HG03066 (cell line): ENCODE results near the gene NUP133.

ENCODE experiments used
- ATAC-seq: cut with Tn5 transposase; IDR thresholded peaks from one replicate; pipeline ENCODE4 v1.9.1; 2021; ENCODE audit warnings: low read depth; ENCODE audit not compliant: unreplicated experiment

Gene NUP133

DNA sequence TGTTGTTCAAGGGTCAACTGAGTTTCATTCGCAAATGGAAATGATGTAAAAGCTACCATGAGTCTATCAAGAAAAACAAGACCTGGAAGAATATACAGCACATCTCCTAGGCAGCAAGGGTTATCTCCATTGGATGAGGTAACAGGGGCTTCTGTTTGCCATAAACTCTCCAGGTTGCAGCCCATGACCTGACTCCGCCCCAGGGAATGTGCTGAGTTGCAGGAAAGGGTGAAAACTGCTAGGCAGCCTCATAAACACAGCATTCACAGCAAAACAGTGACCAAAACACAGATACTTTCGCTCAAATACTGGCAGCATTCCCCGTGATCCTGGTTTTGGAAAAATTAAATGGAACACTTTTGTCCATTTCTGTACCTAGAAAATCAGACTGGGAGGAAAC is 54.1 kb downstream of the NUP133 start:
- no peak for ATAC-seq

DNA sequence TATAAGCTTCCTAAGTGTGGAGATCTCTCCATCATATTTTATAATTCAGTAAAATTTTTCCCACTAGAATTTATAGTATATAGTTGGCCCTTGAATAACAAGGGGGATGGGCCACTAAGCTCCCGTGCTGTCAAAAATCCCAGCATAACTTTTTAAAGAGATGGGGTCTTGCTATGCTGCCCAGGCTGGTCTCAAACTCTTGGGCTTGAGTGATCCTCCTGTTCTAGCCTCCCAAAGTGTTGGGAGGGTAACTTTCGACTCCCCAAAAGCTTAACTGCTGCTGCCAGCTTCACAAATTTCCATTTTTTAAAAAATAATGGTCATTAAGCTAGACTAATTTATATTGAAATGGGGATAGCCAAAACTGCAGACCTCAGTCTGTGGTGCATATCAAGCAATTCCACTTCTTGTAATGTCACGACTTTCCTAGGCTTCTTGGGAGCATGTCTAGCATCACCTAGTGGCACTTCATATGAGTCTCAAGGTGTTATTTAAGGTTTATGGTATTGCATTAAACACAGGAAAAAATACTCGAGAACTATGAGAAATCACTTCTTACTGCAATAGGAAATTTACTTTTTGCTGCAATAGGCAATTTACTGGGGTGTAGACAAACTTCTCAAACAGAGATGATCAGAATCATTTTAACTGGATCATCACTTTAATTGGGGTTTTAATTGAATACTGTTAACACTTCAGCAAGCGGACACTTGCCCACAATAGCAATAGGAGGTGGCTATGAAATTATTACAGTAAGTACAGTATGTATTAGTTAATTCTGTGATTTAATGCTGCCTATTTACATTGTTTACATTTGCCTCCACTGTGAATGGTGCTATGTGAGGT is 55.0 kb downstream of the NUP133 start:
- ATAC-seq: no peak

DNA sequence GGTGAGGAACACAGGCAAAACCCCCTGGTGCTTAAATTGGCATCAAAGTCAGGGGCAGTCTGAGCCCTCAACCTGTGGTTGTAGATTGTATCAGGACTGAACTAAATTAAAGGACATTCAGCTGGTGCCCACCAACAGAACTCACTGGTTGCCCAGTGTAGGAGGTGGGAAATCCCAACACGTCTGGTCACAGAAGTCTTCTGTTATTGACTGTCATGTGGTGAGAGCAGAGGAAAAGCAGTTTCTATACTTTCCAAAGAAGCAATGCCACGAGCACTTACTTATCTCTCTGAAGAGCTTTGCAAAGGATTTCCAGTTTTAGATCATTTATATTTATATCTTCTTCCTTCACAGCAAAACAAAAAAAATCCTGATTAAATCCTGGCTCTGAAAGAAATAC is 59.3 kb downstream of the NUP133 start:
- ATAC-seq: no peak

DNA sequence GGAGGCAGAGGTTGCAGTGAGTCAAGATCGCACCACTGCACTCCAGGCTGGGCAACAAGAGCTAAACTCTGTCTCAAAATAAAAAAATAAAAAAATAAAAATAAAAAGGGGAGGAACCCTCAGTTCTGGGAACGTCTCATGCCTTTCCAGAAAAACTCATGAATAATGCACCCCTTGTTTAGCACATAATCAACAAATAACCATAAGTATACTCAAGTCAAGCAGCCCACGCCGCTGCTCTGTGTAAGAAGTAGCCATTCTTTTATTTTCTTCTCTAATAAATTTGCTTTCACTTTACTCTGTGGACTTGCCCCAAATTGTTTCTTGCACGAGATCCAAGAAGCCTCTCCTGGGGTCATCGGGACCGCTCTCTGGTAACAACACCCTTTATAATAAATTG is 59.8 kb downstream of the NUP133 start:
- no peak for ATAC-seq

DNA sequence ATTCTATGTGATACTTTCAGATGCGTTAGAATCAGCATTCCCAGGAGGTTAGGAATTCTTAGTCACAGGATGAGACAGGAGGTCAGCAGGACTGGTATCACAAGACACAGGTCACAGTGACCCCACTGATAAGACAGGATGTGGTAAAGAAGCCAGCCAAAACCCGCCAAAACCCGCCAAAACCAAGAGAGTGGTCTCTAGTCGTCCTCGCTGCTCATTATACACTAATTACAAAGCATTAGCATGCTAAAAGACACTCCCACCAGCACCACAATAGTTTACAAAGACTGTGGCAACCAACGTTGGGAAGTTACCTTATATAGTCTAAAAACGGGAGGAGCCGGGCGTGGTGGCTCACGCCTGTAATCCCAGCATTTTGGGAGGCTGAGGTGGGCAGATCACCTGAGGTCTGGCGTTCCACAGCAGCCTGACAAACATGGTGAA is 60.3 kb downstream of the NUP133 start:
- ATAC-seq: no peak

DNA sequence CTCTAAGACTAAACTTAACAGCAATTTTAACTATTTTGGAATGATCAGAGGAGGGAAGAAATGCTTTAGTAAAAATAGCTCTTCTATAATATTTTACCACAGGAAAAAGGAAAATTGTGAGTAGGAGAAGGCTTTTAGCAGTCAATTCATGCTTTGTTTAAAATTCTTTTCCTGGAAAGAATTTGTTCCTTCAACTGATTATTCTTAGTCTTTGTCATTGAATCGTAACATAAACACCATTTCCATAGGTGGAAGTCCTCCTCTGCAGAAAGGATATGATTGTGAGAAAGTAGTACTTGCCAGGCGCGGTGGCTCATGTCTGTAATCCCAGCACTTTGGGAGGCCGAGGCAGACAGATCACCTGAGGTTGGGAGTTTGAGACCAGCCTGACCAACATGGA is 62.3 kb downstream of the NUP133 start:
- ATAC-seq: no peak

DNA sequence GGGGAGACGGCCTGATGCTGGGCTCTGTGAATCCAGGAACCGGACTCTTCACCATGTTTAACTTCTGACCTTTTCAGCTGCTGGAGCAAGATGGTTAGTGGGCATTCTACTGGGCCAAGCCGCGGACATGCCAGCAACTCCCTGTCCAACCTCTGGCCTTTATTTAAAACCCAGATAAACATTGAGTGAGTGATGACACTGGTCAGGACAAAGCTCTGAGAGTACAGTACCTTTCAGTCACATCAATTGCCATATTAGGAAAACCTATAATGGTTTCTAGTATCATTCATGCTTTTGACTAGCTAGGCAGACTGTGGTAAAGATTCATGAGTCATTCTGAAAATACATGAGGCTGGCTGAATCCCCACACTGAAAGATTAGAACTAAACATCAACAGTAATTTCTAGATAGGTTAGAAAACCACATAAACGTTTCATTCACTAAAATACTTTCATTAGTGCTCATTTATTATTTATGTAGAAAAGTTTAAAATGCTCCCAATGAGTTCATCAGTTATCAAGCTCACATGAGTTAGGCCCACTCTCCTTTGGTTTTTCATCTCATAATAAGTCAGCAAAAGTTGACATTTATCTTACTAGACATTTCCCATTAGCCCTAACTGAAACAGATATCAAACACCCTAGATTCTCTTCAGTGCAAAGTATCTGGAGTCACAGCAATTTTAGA is 67.1 kb downstream of the NUP133 start:
- peak; percentile 98 for ATAC-seq

DNA sequence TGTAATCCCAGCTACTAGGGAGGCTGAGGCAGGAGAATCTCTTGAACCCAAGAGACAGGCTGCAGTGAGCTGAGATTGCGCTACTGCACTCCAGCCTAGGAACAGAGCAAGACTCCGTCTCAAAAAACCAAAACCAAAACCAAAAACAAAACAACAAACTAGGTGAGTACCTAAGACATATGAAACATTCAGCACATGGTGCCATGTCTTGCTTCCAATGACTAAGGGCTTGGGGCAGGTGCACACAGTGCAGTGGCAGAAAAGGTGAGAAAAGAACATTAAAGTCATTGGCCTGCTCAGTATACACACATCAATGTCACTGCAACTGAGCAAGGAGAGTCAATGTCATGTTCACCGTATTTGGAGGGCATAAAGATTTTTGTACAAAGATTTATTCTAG is 70.1 kb downstream of the NUP133 start:
- ATAC-seq: no peak

DNA sequence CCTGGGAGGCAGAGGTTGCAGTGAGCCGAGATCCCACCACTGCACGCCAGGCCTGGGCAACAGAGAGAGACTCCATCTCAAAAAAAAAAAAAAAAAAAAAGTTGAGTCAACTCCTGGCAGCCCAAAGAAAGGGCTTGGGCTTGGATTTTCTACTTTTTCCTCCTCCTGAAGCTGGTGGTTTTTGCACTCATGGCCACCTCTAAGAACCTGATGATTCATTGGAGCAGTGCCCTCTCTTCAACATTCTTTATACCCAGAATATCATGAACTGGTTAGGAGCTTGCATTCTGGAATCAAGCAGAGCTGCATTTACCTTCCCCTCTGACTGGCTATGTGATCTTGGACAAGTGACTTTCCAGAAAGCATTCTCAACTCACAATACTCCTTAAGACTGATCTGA is 70.7 kb downstream of the NUP133 start:
- ATAC-seq: no peak

DNA sequence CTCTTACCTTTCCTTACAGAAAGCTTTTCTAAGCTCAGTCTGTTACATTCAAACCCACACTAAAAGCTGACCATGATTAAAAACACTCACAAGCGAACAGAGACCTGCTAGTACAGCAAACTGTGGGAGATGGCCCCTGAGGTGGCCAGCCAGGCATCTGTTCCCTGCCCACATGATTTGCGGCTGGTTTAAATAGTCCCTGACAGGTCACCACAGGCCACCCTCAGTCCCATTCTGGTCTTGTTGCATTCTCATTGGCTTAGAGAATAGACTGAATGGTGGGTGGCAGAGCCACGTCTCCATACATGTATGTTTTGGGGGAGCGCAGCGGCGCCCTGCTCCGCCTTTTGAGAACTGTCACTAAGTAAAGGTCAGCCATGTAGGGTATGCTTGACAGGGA is 71.9 kb downstream of the NUP133 start:
- ATAC-seq: no peak

DNA sequence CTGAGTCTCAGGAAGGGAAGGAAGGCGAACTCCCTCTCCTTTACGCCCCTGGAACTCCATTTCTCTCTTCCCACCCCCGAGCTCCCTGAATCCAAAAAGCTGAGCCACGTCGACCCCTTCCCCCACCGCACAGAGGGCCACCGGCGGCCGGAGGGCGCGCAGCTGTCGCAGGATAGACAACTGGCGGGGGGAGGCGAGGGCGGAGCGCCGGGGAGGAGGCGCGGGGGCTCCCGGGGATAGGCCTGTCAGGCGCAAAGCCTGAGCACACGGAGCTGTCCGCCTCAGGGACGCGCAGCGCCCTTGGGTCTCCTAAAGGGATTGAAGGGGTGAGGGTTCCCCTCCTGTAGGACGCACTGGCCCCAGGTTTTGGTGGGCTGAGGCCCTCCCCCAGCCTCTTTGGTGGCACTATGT is 73.5 kb downstream of the NUP133 start:
- ATAC-seq: no peak

DNA sequence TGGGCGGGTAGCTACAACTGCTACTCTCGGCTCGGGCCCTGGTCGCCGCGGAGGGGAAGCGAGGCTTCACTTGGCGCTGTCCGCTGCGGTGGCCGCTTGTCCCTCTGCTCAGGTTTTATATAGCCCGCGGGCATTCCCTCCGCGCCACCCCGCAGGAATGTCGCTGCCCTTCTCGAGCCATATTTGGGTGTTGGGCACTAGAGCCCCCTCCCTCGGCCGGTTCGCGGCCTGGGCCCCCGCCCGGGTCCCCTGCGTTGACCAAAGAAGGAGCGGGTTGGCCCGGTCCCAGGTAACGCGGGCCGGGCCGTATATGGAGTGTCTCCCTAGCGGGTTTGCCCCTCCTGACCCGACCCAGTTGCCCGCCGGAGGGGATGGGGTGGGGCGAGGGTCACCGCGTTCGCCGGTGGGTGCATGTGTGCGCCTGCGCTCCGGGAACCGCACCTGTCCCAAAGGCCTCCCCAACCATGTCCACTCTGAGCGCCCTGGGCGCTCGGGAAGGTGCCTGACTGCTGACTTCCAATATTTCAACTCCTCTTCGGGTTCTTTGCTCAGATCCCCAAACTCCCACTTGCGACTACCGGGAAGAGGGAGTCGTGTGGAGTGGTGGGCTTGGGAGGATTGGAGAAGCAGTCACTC is 74.0 kb downstream of the NUP133 start, which contains the start of gene ACTA1:
ACTA1 (minus strand) TSS at position 90 of the 636 bp plus-strand sequence. CDS start 979 bp downstream, outside the sequence.
- ATAC-seq: no peak

DNA sequence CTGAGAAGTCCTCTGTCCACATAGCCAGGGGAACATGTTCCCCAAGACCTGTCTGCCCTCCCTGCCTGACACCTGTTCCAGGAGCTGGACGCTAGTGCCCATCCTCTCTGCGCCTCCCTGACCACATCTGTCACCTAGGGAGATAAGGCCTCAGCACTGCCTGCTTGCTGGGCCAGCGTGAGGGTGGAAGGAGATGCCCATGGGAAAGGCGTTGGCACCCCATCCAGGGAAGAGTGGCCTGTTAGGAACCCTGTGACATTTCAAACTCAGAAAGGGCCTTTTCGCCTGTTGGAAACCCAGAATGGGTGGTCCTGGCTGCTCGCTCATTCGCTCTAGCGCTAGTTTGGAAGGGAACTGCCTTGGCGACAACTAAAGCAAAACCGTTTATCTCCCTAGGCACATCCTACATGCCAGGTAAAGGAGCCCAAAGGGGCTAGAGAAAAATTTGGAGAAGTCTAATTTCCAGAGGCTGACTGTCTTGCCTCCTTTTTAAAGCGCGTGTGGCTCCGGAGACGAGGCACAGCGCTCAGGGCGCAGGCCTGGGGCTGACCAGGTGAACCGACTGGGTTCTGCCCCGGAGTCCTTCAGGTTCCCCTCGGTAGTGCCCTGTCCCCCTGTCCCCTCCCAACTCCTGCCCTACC is 74.7 kb downstream of the NUP133 start:
- no peak for ATAC-seq

DNA sequence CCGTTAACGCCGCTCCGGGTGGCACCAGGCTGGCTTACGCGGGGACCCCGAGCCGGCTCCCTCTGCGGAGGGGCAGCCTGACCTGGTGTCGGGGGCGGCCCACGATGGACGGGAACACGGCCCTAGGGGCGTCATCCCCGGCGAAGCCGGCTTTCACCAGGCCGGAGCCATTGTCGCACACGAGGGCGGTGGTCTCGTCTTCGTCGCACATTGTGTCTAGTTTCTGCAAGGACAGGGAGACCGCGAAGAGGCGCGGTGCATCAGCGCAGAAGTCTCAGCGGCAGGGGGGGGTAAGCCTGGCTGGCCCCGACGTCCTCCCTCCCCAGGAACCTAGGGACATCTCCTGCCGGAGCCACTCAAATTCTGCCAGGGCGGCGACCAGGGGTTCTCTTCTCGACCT is 75.2 kb downstream of the NUP133 start:
- no peak for ATAC-seq

DNA sequence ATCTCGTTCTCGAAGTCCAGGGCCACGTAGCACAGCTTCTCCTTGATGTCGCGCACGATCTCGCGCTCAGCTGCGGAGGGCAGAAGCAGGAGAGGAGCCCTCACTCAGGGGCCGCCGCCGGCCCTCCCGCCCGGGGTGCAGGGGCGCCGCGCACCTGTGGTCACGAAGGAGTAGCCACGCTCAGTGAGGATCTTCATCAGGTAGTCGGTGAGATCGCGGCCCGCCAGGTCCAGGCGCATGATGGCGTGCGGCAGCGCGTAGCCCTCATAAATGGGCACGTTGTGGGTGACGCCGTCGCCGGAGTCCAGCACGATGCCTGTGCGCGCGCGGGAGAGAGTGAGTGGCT is 76.1 kb downstream of the NUP133 start:
- no peak for ATAC-seq

DNA sequence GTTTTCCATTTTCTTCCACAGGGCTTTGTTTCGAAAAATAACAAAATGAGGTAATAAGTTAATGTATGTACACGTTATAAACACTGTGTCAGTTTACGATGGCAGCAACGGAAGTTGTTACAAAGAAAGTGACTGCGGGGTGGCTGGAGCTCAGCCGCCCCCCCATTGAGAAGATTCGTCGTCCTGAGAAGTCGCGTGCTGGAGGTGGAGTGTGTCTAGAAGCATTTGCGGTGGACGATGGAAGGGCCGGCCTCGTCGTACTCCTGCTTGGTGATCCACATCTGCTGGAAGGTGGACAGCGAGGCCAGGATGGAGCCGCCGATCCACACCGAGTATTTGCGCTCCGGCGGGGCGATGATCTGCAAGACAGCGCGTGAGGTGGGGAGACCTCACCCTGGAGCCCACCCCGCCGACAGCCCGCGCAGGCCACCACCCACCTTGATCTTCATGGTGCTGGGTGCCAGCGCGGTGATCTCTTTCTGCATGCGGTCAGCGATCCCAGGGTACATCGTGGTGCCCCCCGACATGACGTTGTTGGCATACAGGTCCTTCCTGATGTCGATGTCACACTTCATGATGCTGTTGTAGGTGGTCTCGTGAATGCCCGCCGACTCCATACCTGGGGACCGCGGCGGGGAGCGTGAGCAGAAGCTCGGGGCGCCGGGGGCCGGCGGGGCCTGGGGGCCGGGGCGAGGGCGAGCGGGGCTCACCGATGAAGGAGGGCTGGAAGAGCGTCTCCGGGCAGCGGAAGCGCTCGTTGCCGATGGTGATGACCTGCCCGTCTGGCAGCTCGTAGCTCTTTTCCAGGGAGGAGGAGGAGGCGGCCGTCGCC is 76.6 kb downstream of the NUP133 start:
- ATAC-seq: no peak

DNA sequence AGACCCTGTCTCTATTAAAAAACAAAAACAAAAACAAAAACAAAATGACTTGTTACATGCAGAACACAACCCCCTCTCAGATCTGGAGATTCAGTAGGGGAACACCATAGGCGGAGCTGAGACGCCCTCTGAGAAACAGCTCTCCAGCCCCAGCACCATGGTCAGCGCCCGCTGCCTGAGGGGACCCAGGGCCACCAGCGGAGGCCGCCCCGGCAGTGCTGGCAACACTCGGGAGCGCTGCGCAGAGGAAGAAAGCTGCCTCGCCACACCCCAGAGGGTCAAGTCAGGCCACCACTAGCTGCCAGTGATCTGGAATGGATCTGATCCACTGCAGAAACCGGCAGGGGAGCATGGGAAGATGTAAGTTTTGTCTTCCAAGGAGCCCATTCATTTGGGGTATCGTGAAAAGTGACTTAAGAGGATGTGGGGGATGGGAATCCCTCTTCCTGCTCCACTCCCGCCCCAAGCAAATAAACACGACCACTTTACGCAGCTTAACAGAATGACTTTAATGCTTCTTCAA is 77.3 kb downstream of the NUP133 start:
- ATAC-seq: no peak

DNA sequence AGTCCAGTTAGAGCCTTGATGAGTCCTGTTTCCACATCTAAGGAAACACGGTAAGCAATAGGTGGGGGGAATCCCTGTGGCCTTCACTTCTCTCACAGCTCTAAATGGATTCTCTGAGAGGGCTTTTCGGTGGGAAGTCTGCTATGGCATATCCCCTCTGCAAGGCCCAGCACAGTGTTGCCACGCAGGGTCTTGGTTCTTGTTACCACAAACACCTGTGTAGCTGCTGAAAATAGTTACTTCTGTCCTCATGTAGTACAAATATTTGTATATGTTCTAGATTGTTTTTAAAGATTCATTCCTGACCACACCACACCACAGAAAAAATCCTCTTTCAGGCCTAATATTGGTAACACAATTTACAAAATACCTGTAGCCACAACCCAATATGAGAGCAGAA is 79.9 kb downstream of the NUP133 start:
- no peak for ATAC-seq

DNA sequence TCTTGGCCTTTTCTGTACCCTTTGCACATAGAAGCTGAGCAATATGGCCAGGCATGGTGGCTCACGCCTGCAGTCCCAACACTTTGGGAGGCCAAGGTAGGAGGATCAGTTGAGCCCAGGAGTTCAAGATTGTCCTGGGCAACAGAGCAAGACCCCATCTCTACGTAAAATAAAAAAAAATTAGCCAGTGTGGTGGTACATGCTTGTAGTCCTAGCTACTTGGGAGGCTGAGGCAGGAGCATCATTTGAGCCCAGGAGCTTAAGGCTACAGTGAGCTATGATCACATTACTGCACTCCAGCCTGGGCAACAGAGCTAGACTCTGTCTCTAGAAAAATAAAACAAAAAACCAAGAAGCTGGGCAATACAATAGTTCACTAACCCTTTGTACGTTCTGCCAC is 80.6 kb downstream of the NUP133 start:
- ATAC-seq: no peak

DNA sequence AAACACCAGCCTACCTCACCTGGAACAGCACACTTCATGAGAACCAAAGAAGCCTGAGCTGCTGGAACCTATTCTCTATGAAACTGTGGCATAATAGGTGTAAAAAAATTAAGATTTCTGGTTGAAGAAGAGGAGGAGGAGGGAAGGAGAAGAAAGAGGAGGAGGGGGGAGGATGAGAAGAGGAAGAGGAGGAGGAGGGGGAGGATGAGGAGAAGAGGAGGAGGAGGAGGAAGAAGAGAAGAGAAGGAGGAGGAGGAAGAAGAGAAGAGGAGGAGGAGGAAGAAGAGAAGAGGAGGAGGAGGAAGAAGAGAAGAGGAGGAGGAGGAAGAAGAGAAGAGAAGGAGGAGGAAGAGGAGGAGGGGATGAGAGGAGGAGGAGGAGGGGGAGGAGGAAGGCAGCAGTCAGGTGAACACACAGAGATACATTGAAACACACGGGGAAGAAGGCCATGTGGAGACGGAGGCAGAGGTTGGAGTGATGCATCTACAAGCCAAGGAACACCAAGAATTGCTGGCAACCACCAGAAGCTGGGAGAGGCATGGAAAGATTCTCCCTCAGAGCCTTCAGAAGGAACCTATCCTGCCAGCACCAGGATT is 82.5 kb downstream of the NUP133 start:
- no peak for ATAC-seq
